Vagina (tissue), 2 donors: ENCODE results near the gene SLC25A43. TPM values are rescaled to one million over a fixed set of nuclear protein-coding genes. Genes with fewer than 3 reads are reported as not detected.
A peak's percentile ranks its signal among the peaks of the same experiment; 100 is the strongest.

Source experiments
- DNase-seq, 2 donors: peaks; one replicate each; pipeline ENCODE4 v3.0.0-alpha.2; 2017; ENCODE audit errors: extremely low spot score in 2 of 2
- H3K27ac ChIP-seq: fragments of 200-600 bp; sonication (generic); one replicate; pipeline ENCODE4 v1.5.1; 2019
- H3K27me3 ChIP-seq: fragments of 200-600 bp; sonication (generic); one replicate; pipeline ENCODE4 v1.5.1; 2019
- H3K36me3 ChIP-seq, 2 donors: fragments of 200-600 bp; sonication (generic); one replicate each; pipeline ENCODE4 v1.5.1; 2017 to 2019
- H3K4me1 ChIP-seq: fragments of 200-600 bp; sonication (generic); one replicate; pipeline ENCODE4 v1.5.1; 2019
- H3K4me3 ChIP-seq, 2 donors: fragments of 200-600 bp; sonication (generic); 1 replicate in 1 of 2; 2 replicates in 1 of 2; pipeline ENCODE4 v1.5.1; 2016 to 2019
- H3K9me3 ChIP-seq: fragments of 200-600 bp; sonication (generic); one replicate; pipeline ENCODE4 v1.5.1; 2019
- CTCF ChIP-seq, 3 experiments: fragments of 450-650 bp in 2 of 3; fragments of 200-600 bp in 1 of 3; sonication (generic) in 1 of 3; IDR thresholded peaks; one replicate each; pipeline ENCODE4 v1.5.1; 2017 to 2019; ENCODE audit warnings: antibody characterized with exemption in 3 of 3, mild to moderate bottlenecking in 2 of 3, moderate library complexity in 2 of 3
- POLR2A ChIP-seq, 2 donors: fragments of 450-650 bp; IDR thresholded peaks; one replicate each; pipeline ENCODE4 v1.6.1; 2017; ENCODE audit warnings: antibody characterized with exemption in 2 of 2, mild to moderate bottlenecking in 2 of 2, moderate library complexity in 2 of 2
- POLR2AphosphoS5 ChIP-seq, 2 donors: sonication (generic); formaldehyde crosslinking; IDR thresholded peaks; one replicate each; pipeline ENCODE4 v1.9.0; 2017; ENCODE audit warnings: antibody characterized with exemption in 2 of 2, mild to moderate bottlenecking in 2 of 2, low read depth in 1 of 2; ENCODE audit not compliant: insufficient read depth in 1 of 2
- intact Hi-C: fragments of 100-400 bp; cut with DNase I; formaldehyde crosslinking; loops from one replicate; pipeline ENCODE4 v1.15.1; 2023
- total RNA-seq: library from RNA; depleted of rRNA; stranded (reverse); fragments of >200 nt; gene quantifications from one replicate; pipeline ENCODE4 v1.2.3, GENCODE V29; 2016

Gene SLC25A43
- total RNA-seq, 1 donor from 2014 or later: 25.5 TPM

- DNase-seq: no peak
- no peaks in the 10 kb centered on the region for H3K4me1 ChIP-seq
- H3K27me3 ChIP-seq: no peaks in the 10 kb centered on the region
- intact Hi-C loops: no loop called here
- no peaks in the 10 kb centered on the region for H3K9me3 ChIP-seq
- peak overlapping the region in 1 of 2 donors; percentile 67 for H3K4me3 ChIP-seq
- no peak for TF ChIP-seq POLR2A (IDR thresholded peaks at IDR 0.05)
- TF ChIP-seq POLR2AphosphoS5 (IDR thresholded peaks at IDR 0.05; ENCODE audit: insufficient read depth in 1 of 2, low read depth in 1 of 2): no peak
- TF ChIP-seq CTCF (IDR thresholded peaks at IDR 0.05): no peak
- H3K27ac ChIP-seq: no peak overlapping the region
- H3K36me3 ChIP-seq: peaks cover 0 to 10% of the 10 kb centered on the region in 2 donors
These were observed 68.3 kb downstream of the SLC25A43 start for GRCh38 chrX:119467433-119467832.

GRCh38 chrX:119467842-119468550, 68.9 kb downstream of the SLC25A43 start, which contains the start of gene SLC25A5:
Gene SLC25A5 (plus strand): TSS chrX:119468444. CDS start chrX:119468516, 72 bp downstream.
- Histone ChIP-seq H3K27ac (peak within 1 kb of the TSS; percentile 93), H3K4me3 (peak within 1 kb of the TSS; percentile 67 to 72), H3K4me1 (no peaks in the 10 kb centered on the region), H3K36me3 (peaks cover 0 to 10% of the 10 kb centered on the region in 2 donors), H3K27me3 (no peaks in the 10 kb centered on the region), H3K9me3 (no peaks in the 10 kb centered on the region)
- intact Hi-C loops: no loop called here
- DNase-seq: peak in 1 of 2 donors; percentile 90
- TF ChIP-seq POLR2AphosphoS5 (IDR thresholded peaks at IDR 0.05; ENCODE audit: insufficient read depth in 1 of 2, low read depth in 1 of 2): peak in 1 of 2 donors; percentile 92
- TF ChIP-seq POLR2A (IDR thresholded peaks at IDR 0.05): peak in 1 of 2 donors; percentile 68
- no peak for TF ChIP-seq CTCF (IDR thresholded peaks at IDR 0.05)

- H3K36me3 ChIP-seq: peaks cover 0 to 10% of the 10 kb centered on the region in 2 donors
- TF ChIP-seq POLR2A (IDR thresholded peaks at IDR 0.05): no peak
- peak; percentile 29 to 58 (median 50) for TF ChIP-seq CTCF (IDR thresholded peaks at IDR 0.05)
- peak in 1 of 2 donors; percentile 65 for TF ChIP-seq POLR2AphosphoS5 (IDR thresholded peaks at IDR 0.05; ENCODE audit: insufficient read depth in 1 of 2, low read depth in 1 of 2)
- H3K27me3 ChIP-seq: no peaks in the 10 kb centered on the region
- peak overlapping the region; percentile 93 for H3K27ac ChIP-seq
- H3K4me1 ChIP-seq: no peaks in the 10 kb centered on the region
- intact Hi-C loops: no loop called here
- no peaks in the 10 kb centered on the region for H3K9me3 ChIP-seq
- no peak for DNase-seq
- peak overlapping the region; percentile 67 to 72 for H3K4me3 ChIP-seq
These were observed 69.6 kb downstream of the SLC25A43 start for GRCh38 chrX:119468551-119469312.

GRCh38 chrX:119469313-119469635, 70.1 kb downstream of the SLC25A43 start:
- peak overlapping the region; percentile 93 for H3K27ac ChIP-seq
- intact Hi-C loops: no loop called here
- H3K27me3 ChIP-seq: no peaks in the 10 kb centered on the region
- no peak for TF ChIP-seq POLR2AphosphoS5 (IDR thresholded peaks at IDR 0.05; ENCODE audit: insufficient read depth in 1 of 2, low read depth in 1 of 2)
- peak in 1 of 3 experiments; percentile 7 for TF ChIP-seq CTCF (IDR thresholded peaks at IDR 0.05)
- DNase-seq: no peak
- peak overlapping the region; percentile 67 to 72 for H3K4me3 ChIP-seq
- H3K9me3 ChIP-seq: no peaks in the 10 kb centered on the region
- H3K36me3 ChIP-seq: peaks cover 0 to 10% of the 10 kb centered on the region in 2 donors
- H3K4me1 ChIP-seq: no peaks in the 10 kb centered on the region
